Liver (tissue), 9 donors: ENCODE data around the gene NPC2. TPM values are rescaled to one million over a fixed set of nuclear protein-coding genes. Genes with fewer than 3 reads are reported as not detected.

Source experiments
- DNase-seq: peaks from one replicate; pipeline ENCODE4 v3.0.0-alpha.2; 2017; ENCODE audit warnings: low spot score
- H3K27ac ChIP-seq, 2 donors: one replicate each; pipeline ENCODE4 v1.7.0; 2013; ENCODE audit warnings: inconsistent platforms in 2 of 2, low read length in 2 of 2, control low read depth in 1 of 2, low read depth in 1 of 2, mild to moderate bottlenecking in 1 of 2
- H3K27me3 ChIP-seq, 4 donors: one replicate each; pipeline versions ENCODE4 v1.6.1 to v1.7.0; 2013; ENCODE audit warnings: low read length in 3 of 4, inconsistent platforms in 1 of 4, mild to moderate bottlenecking in 1 of 4, moderate library complexity in 1 of 4; ENCODE audit not compliant: control insufficient read depth in 4 of 4, insufficient read depth in 4 of 4
- H3K36me3 ChIP-seq, 4 donors: one replicate each; pipeline versions ENCODE4 v1.6.1 to v1.7.0; 2013; ENCODE audit warnings: low read length in 3 of 4, mild to moderate bottlenecking in 3 of 4, low read depth in 1 of 4, moderate library complexity in 1 of 4; ENCODE audit not compliant: control insufficient read depth in 4 of 4, insufficient read depth in 3 of 4
- H3K4me1 ChIP-seq, 4 donors: one replicate each; pipeline versions ENCODE4 v1.6.1 to v1.7.0; 2013; ENCODE audit warnings: low read length in 3 of 4, mild to moderate bottlenecking in 3 of 4, moderate library complexity in 1 of 4; ENCODE audit not compliant: control insufficient read depth in 4 of 4, insufficient read depth in 4 of 4
- H3K4me3 ChIP-seq, 3 donors: one replicate each; pipeline versions ENCODE4 v1.6.1 to v1.7.0; 2013; ENCODE audit warnings: low read length in 3 of 3, control low read depth in 1 of 3, low read depth in 1 of 3, mild to moderate bottlenecking in 1 of 3
- H3K9ac ChIP-seq, 2 donors: one replicate each; pipeline ENCODE4 v1.7.0; 2013; ENCODE audit warnings: low read length in 2 of 2, mild to moderate bottlenecking in 2 of 2, moderate library complexity in 2 of 2, control low read depth in 1 of 2, low read depth in 1 of 2
- H3K9me3 ChIP-seq, 4 donors: one replicate each; pipeline versions ENCODE4 v1.6.1 to v1.7.0; 2013; ENCODE audit warnings: low read length in 3 of 4; ENCODE audit not compliant: control insufficient read depth in 4 of 4
- EGR1 ChIP-seq, 2 donors: IDR thresholded peaks; 2 replicates each; pipeline ENCODE4 v1.6.1; 2016 to 2018; ENCODE audit warnings: antibody characterized with exemption in 2 of 2, low read depth in 2 of 2
- FOXA1 ChIP-seq: IDR thresholded peaks from 2 replicates; pipeline ENCODE4 v1.6.1; 2016; ENCODE audit warnings: antibody characterized with exemption
- FOXA2 ChIP-seq: IDR thresholded peaks from 2 replicates; pipeline ENCODE4 v1.6.1; 2016; ENCODE audit warnings: antibody characterized with exemption
- GABPA ChIP-seq, 2 donors: IDR thresholded peaks in 1 of 2; conservative IDR thresholded peaks in 1 of 2; 2 replicates each; pipeline ENCODE4 v1.6.1; 2016; ENCODE audit warnings: antibody characterized with exemption in 2 of 2, mild to moderate bottlenecking in 1 of 2, moderate library complexity in 1 of 2
- HNF4A ChIP-seq, 2 donors: conservative IDR thresholded peaks; 2 replicates each; pipeline ENCODE4 v1.6.1; 2016; ENCODE audit warnings: antibody characterized with exemption in 2 of 2, mild to moderate bottlenecking in 2 of 2
- HNF4G ChIP-seq: IDR thresholded peaks from 2 replicates; pipeline ENCODE4 v1.6.1; 2016; ENCODE audit warnings: antibody characterized with exemption
- JUND ChIP-seq, 2 donors: IDR thresholded peaks; 2 replicates each; pipeline ENCODE4 v1.6.1; 2016; ENCODE audit warnings: antibody characterized with exemption in 2 of 2
- NR2F2 ChIP-seq: IDR thresholded peaks from 2 replicates; pipeline ENCODE4 v1.6.1; 2016; ENCODE audit warnings: antibody characterized with exemption
- RAD21 ChIP-seq, 2 donors: IDR thresholded peaks; 2 replicates each; pipeline ENCODE4 v1.6.1; 2016; ENCODE audit warnings: antibody characterized with exemption in 2 of 2, mild to moderate bottlenecking in 2 of 2
- RXRA ChIP-seq, 2 donors: IDR thresholded peaks; 2 replicates each; pipeline ENCODE4 v1.6.1; 2017 to 2018; ENCODE audit warnings: antibody characterized with exemption in 2 of 2, mild to moderate bottlenecking in 1 of 2
- SP1 ChIP-seq: IDR thresholded peaks from 2 replicates; pipeline ENCODE4 v1.6.1; 2018; ENCODE audit warnings: antibody characterized with exemption, mild to moderate bottlenecking
- TAF1 ChIP-seq: conservative IDR thresholded peaks from 2 replicates; pipeline ENCODE4 v1.6.1; 2016; ENCODE audit warnings: antibody characterized with exemption, mild to moderate bottlenecking
- YY1 ChIP-seq: IDR thresholded peaks from 2 replicates; pipeline ENCODE4 v1.6.1; 2016; ENCODE audit warnings: antibody characterized with exemption, mild to moderate bottlenecking
- WGBS: extraction: QIAGEN DNeasy Blood & Tissue Kit; methylation state at CpG from one replicate; pipeline ENCODE4 v1.1.7; 2013; 5-methylcytosine and 5-hydroxymethylcytosine counted together
- polyA plus RNA-seq, 2 donors: library from polyadenylated mRNA; stranded (reverse) in 1 of 2; unstranded in 1 of 2; fragments of 200-250 nt in 1 of 2; fragments of >200 nt in 1 of 2; fragmentation: Nextera tagmentation in 1 of 2; extraction: Ambion mirVana in 1 of 2; gene quantifications; one replicate each; pipeline versions ENCODE4 v1.2.1 to v1.2.3, GENCODE V29; 2013 to 2015
- total RNA-seq, 2 donors: library from RNA; depleted of rRNA; stranded (reverse); fragments of >200 nt; gene quantifications; one replicate each; pipeline ENCODE4 v1.2.3, GENCODE V29; 2014
- TF ChIP-seq, protein P1 (sequence below): IDR thresholded peaks from 2 replicates; pipeline ENCODE4 v1.6.1; 2016; ENCODE audit warnings: antibody characterized with exemption
- TF ChIP-seq, protein P2 (sequence below): IDR thresholded peaks from 2 replicates; pipeline ENCODE4 v1.6.1; 2016; ENCODE audit warnings: antibody characterized with exemption, mild to moderate bottlenecking
- TF ChIP-seq, protein P3 (sequence below): IDR thresholded peaks from 2 replicates; pipeline ENCODE4 v1.6.1; 2016; ENCODE audit warnings: antibody characterized with exemption
- TF ChIP-seq, protein P4 (sequence below): fragments of 150-350 bp; IDR thresholded peaks from 2 replicates; pipeline ENCODE4 v1.5.1; 2017; ENCODE audit warnings: improper control_type of control experiment, low read depth, low read length; ENCODE audit not compliant: missing input control
- TF ChIP-seq, protein P5 (sequence below): IDR thresholded peaks from 2 replicates; pipeline ENCODE4 v1.6.1; 2016; ENCODE audit warnings: antibody characterized with exemption
- donor health status: healthy.
- donor health status: healthy.
- donor health status: healthy.
- donor health status: healthy.
- donor health status: healthy.

NPC2 gene
- total and polyA plus RNA-seq, 4 donors, result 69.7 to 133 (median 105) TPM

DNA sequence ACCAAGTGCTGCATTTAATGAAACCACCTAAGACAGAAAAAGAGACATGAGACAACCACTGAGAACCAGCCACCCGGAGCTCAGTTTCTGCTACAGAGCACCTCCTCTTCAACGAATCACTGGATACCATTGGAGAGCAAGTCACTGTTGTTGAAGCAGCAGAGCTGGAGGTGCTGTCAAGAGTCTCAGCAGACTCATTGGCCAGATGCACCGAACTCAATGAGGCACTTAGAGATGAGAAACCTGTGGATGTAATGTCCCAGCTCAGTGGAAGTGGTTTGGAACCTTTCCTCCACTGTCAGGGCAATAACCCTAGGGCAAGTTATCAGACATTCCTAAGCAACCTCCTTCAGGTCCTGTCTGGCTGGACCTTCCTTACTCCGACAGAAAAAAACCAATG, 13.1 kb downstream of the NPC2 start:
- no peaks in the 10 kb centered on the region for H3K4me1 ChIP-seq
- no peak overlapping the region for H3K27ac ChIP-seq

More for the DNA sequence above, 13.1 kb downstream of the NPC2 start:
- no peaks in the 10 kb centered on the region for H3K9me3 ChIP-seq
- H3K9ac ChIP-seq, result no peak overlapping the region
- WGBS, result 91% methylated on average over 4 of the region's 4 CpGs
- H3K4me3 ChIP-seq, result no peak overlapping the region
- H3K27me3 ChIP-seq, result no peaks in the 10 kb centered on the region
- no peak for DNase-seq
- H3K36me3 ChIP-seq, result peaks cover 7 to 30% (median 19%) of the 10 kb centered on the region in 4 donors
- TF ChIP-seq, protein P1, sequence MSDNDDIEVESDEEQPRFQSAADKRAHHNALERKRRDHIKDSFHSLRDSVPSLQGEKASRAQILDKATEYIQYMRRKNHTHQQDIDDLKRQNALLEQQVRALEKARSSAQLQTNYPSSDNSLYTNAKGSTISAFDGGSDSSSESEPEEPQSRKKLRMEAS, result no peak
- TF ChIP-seq, protein P2, sequence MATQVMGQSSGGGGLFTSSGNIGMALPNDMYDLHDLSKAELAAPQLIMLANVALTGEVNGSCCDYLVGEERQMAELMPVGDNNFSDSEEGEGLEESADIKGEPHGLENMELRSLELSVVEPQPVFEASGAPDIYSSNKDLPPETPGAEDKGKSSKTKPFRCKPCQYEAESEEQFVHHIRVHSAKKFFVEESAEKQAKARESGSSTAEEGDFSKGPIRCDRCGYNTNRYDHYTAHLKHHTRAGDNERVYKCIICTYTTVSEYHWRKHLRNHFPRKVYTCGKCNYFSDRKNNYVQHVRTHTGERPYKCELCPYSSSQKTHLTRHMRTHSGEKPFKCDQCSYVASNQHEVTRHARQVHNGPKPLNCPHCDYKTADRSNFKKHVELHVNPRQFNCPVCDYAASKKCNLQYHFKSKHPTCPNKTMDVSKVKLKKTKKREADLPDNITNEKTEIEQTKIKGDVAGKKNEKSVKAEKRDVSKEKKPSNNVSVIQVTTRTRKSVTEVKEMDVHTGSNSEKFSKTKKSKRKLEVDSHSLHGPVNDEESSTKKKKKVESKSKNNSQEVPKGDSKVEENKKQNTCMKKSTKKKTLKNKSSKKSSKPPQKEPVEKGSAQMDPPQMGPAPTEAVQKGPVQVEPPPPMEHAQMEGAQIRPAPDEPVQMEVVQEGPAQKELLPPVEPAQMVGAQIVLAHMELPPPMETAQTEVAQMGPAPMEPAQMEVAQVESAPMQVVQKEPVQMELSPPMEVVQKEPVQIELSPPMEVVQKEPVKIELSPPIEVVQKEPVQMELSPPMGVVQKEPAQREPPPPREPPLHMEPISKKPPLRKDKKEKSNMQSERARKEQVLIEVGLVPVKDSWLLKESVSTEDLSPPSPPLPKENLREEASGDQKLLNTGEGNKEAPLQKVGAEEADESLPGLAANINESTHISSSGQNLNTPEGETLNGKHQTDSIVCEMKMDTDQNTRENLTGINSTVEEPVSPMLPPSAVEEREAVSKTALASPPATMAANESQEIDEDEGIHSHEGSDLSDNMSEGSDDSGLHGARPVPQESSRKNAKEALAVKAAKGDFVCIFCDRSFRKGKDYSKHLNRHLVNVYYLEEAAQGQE, result no peak
- TF ChIP-seq TAF1 (no peak), HNF4A (conservative IDR thresholded peaks at IDR 0.05) (no peak), GABPA (IDR thresholded peaks at IDR 0.05 in 1 of 2, conservative IDR thresholded peaks at IDR 0.05 in 1 of 2) (no peak), RAD21 (IDR thresholded peaks at IDR 0.05) (no peak), SP1 (no peak), YY1 (no peak), HNF4G (no peak), FOXA1 (no peak), JUND (IDR thresholded peaks at IDR 0.05) (no peak), RXRA (IDR thresholded peaks at IDR 0.05) (no peak), NR2F2 (no peak), EGR1 (IDR thresholded peaks at IDR 0.05; ENCODE audit: low read depth in 2 of 2) (no peak), FOXA2 (no peak)
- TF ChIP-seq, protein P3, sequence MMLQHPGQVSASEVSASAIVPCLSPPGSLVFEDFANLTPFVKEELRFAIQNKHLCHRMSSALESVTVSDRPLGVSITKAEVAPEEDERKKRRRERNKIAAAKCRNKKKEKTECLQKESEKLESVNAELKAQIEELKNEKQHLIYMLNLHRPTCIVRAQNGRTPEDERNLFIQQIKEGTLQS, result no peak
- TF ChIP-seq, protein P4, sequence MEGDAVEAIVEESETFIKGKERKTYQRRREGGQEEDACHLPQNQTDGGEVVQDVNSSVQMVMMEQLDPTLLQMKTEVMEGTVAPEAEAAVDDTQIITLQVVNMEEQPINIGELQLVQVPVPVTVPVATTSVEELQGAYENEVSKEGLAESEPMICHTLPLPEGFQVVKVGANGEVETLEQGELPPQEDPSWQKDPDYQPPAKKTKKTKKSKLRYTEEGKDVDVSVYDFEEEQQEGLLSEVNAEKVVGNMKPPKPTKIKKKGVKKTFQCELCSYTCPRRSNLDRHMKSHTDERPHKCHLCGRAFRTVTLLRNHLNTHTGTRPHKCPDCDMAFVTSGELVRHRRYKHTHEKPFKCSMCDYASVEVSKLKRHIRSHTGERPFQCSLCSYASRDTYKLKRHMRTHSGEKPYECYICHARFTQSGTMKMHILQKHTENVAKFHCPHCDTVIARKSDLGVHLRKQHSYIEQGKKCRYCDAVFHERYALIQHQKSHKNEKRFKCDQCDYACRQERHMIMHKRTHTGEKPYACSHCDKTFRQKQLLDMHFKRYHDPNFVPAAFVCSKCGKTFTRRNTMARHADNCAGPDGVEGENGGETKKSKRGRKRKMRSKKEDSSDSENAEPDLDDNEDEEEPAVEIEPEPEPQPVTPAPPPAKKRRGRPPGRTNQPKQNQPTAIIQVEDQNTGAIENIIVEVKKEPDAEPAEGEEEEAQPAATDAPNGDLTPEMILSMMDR, result no peak
- TF ChIP-seq, protein P5, sequence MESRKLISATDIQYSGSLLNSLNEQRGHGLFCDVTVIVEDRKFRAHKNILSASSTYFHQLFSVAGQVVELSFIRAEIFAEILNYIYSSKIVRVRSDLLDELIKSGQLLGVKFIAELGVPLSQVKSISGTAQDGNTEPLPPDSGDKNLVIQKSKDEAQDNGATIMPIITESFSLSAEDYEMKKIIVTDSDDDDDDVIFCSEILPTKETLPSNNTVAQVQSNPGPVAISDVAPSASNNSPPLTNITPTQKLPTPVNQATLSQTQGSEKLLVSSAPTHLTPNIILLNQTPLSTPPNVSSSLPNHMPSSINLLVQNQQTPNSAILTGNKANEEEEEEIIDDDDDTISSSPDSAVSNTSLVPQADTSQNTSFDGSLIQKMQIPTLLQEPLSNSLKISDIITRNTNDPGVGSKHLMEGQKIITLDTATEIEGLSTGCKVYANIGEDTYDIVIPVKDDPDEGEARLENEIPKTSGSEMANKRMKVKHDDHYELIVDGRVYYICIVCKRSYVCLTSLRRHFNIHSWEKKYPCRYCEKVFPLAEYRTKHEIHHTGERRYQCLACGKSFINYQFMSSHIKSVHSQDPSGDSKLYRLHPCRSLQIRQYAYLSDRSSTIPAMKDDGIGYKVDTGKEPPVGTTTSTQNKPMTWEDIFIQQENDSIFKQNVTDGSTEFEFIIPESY, result no peak
